Activated CD8-positive, alpha-beta memory T cell treated with anti-CD3 and anti-CD28 coated beads for 24 hours (primary cell): ENCODE data around the gene PLCB1.

Experiments used
- DNase-seq: peaks from one replicate; pipeline ENCODE4 v3.0.0-alpha.2; 2020

PLCB1 gene

GRCh38 chr20:8671370-8671961 is 539.4 kb downstream of the PLCB1 start:
- DNase-seq, result no peak

- no peak for DNase-seq
Observed at GRCh38 chr20:8673116-8673515, 541.0 kb downstream of the PLCB1 start.

GRCh38 chr20:8675896-8676295 is 543.8 kb downstream of the PLCB1 start:
- DNase-seq, result no peak

GRCh38 chr20:8678098-8678776 is 546.2 kb downstream of the PLCB1 start:
- no peak for DNase-seq

GRCh38 chr20:8689337-8689736 is 557.3 kb downstream of the PLCB1 start:
- no peak for DNase-seq

- no peak for DNase-seq
Observed at GRCh38 chr20:8690074-8690473, 558.0 kb downstream of the PLCB1 start.

GRCh38 chr20:8693709-8694108 is 561.6 kb downstream of the PLCB1 start:
- DNase-seq, result no peak

- no peak for DNase-seq
Observed at GRCh38 chr20:8700756-8701155, 568.7 kb downstream of the PLCB1 start.

- no peak for DNase-seq
Observed at GRCh38 chr20:8706961-8707700, 575.1 kb downstream of the PLCB1 start.

GRCh38 chr20:8709627-8710026 is 577.6 kb downstream of the PLCB1 start:
- no peak for DNase-seq

GRCh38 chr20:8711501-8711900 is 579.4 kb downstream of the PLCB1 start:
- no peak for DNase-seq

- no peak for DNase-seq
Observed at GRCh38 chr20:8714206-8714605, 582.1 kb downstream of the PLCB1 start.

- no peak for DNase-seq
Observed at GRCh38 chr20:8718279-8718678, 586.2 kb downstream of the PLCB1 start.

- no peak for DNase-seq
Observed at GRCh38 chr20:8720089-8720488, 588.0 kb downstream of the PLCB1 start.

- DNase-seq, result no peak
Observed at GRCh38 chr20:8721098-8721497, 589.0 kb downstream of the PLCB1 start.

- DNase-seq, result no peak
Observed at GRCh38 chr20:8722277-8722928, 590.3 kb downstream of the PLCB1 start.

- no peak for DNase-seq
Observed at GRCh38 chr20:8723296-8723695, 591.2 kb downstream of the PLCB1 start.

GRCh38 chr20:8724884-8725283 is 592.8 kb downstream of the PLCB1 start:
- no peak for DNase-seq

GRCh38 chr20:8726460-8726859 is 594.4 kb downstream of the PLCB1 start:
- DNase-seq, result no peak

GRCh38 chr20:8735014-8735413 is 602.9 kb downstream of the PLCB1 start:
- DNase-seq, result no peak

GRCh38 chr20:8735674-8736073 is 603.6 kb downstream of the PLCB1 start:
- DNase-seq, result no peak

GRCh38 chr20:8740265-8740664 is 608.2 kb downstream of the PLCB1 start:
- DNase-seq, result no peak

- no peak for DNase-seq
Observed at GRCh38 chr20:8744228-8744844, 612.3 kb downstream of the PLCB1 start.
